Body of pancreas (tissue), 4 donors: ENCODE data around the gene CREB3L2. TPM values are rescaled to one million over a fixed set of nuclear protein-coding genes. Genes with fewer than 3 reads are reported as not detected.

Experiments used
- ATAC-seq: fragments of 150-250 bp; one replicate; pipeline ENCODE4 v1.9.1; 2016
- DNase-seq, 4 donors: peaks; one replicate each; pipeline ENCODE4 v3.0.0-alpha.2; 2019
- H3K27ac ChIP-seq, 4 donors: fragments of 200-600 bp; sonication (generic); 1 replicate in 3 of 4; 2 replicates in 1 of 4; pipeline versions ENCODE4 v1.5.1 to v1.6.1; 2016 to 2019; ENCODE audit warnings: mild to moderate bottlenecking in 1 of 4, mixed read lengths in 1 of 4, moderate library complexity in 1 of 4
- H3K27me3 ChIP-seq, 2 donors: fragments of 200-600 bp; sonication (generic); one replicate each; pipeline ENCODE4 v1.6.0; 2016; ENCODE audit warnings: mild to moderate bottlenecking in 1 of 2
- H3K36me3 ChIP-seq, 2 donors: fragments of 200-600 bp; sonication (generic); replicated peaks in 1 of 2; 2 replicates each; pipeline ENCODE4 v1.5.1; 2016; ENCODE audit warnings: low read depth in 2 of 2; ENCODE audit not compliant: insufficient read depth in 1 of 2
- H3K4me1 ChIP-seq: fragments of 200-600 bp; sonication (generic); one replicate; pipeline ENCODE4 v1.6.0; 2016
- H3K4me3 ChIP-seq, 2 donors: fragments of 200-600 bp; sonication (generic); 1 replicate in 1 of 2; 2 replicates in 1 of 2; pipeline ENCODE4 v1.5.1; 2016 to 2019
- H3K9me3 ChIP-seq, 3 donors: fragments of 200-600 bp; sonication (generic); 1 replicate in 2 of 3; 2 replicates in 1 of 3; pipeline ENCODE4 v1.5.1; 2016
- POLR2A ChIP-seq, 3 donors: fragments of 450-650 bp; IDR thresholded peaks; one replicate each; pipeline ENCODE4 v1.6.1; 2016; ENCODE audit warnings: antibody characterized with exemption in 3 of 3, mild to moderate bottlenecking in 2 of 3
- WGBS, 2 donors: methylation state at CpG; one replicate each; pipeline ENCODE4 v1.1.5; 2017; 5-methylcytosine and 5-hydroxymethylcytosine counted together
- intact Hi-C: fragments of 100-400 bp; cut with DNase I; formaldehyde crosslinking; loops from one replicate; pipeline ENCODE4 v1.15.1; 2023
- total RNA-seq, 2 donors: library from RNA; depleted of rRNA; stranded (reverse); fragments of >200 nt; gene quantifications; one replicate each; pipeline ENCODE4 v1.1.0, GENCODE V29; 2016
- TF ChIP-seq, protein P1 (sequence below), 7 experiments: fragments of 450-650 bp in 4 of 7; fragments of 200-600 bp in 3 of 7; sonication (generic) in 3 of 7; IDR thresholded peaks; one replicate each; pipeline ENCODE4 v1.5.1; 2016 to 2019; ENCODE audit warnings: antibody characterized with exemption in 7 of 7

Gene CREB3L2
- total RNA-seq, 2 donors from 2014 or later, result 21.3 to 28.0 TPM

DNA sequence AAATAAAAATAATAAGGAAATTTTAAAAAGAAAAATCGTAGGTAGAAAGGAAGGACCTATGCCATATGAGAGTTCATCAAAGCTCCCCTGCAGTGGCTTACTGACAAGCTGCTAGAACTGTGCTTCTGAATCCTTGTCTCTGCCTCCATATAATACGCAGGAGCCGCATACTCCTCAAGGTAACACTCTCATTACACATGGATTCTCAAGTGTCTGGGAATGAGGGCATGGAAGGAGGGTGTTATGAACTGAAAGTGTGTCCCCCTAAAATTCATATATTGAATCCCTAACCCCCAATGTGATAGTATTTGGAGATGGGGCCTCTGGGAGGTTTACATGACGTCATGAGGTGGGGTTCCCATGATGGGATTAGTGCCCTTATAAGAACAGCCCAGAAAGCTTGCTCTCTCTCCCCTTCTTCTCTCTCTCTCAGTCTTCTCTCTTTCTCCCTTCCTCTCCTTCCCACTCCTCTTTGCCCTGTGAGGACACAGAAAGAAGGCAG lies 35.2 kb downstream of the CREB3L2 start:
- no peaks in the 10 kb centered on the region for H3K36me3 ChIP-seq
- TF ChIP-seq POLR2A (IDR thresholded peaks at IDR 0.05), result no peak
- TF ChIP-seq, protein P1, sequence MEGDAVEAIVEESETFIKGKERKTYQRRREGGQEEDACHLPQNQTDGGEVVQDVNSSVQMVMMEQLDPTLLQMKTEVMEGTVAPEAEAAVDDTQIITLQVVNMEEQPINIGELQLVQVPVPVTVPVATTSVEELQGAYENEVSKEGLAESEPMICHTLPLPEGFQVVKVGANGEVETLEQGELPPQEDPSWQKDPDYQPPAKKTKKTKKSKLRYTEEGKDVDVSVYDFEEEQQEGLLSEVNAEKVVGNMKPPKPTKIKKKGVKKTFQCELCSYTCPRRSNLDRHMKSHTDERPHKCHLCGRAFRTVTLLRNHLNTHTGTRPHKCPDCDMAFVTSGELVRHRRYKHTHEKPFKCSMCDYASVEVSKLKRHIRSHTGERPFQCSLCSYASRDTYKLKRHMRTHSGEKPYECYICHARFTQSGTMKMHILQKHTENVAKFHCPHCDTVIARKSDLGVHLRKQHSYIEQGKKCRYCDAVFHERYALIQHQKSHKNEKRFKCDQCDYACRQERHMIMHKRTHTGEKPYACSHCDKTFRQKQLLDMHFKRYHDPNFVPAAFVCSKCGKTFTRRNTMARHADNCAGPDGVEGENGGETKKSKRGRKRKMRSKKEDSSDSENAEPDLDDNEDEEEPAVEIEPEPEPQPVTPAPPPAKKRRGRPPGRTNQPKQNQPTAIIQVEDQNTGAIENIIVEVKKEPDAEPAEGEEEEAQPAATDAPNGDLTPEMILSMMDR (IDR thresholded peaks at IDR 0.05), result no peak
- peaks cover 54% of the 10 kb centered on the region for H3K4me1 ChIP-seq
- H3K4me3 ChIP-seq, result no peak overlapping the region
- intact Hi-C loops, result no loop called here
- no peak overlapping the region for H3K27ac ChIP-seq
- 82 to 91% methylated on average over 4 of the region's 4 CpGs for WGBS, 2 donors
- H3K27me3 ChIP-seq, result no peaks in the 10 kb centered on the region
- ATAC-seq (no peak), DNase-seq (no peak)
- H3K9me3 ChIP-seq, result no peaks in the 10 kb centered on the region

- TF ChIP-seq POLR2A (IDR thresholded peaks at IDR 0.05), result no peak
- TF ChIP-seq, protein P1 (IDR thresholded peaks at IDR 0.05), result no peak
- Histone ChIP-seq H3K4me1 (peaks cover 48% of the 10 kb centered on the region), H3K9me3 (no peaks in the 10 kb centered on the region), H3K4me3 (no peak overlapping the region), H3K27me3 (no peaks in the 10 kb centered on the region), H3K36me3 (no peaks in the 10 kb centered on the region), H3K27ac (no peak overlapping the region)
- intact Hi-C loops, result no loop called here
- ATAC-seq (no peak), DNase-seq (no peak)
- 54 to 58% methylated on average over 2 of the region's 2 CpGs for WGBS, 2 donors
These were observed 35.8 kb downstream of the CREB3L2 start for GRCh38 chr7:137965942-137966640.

- Histone ChIP-seq H3K27ac (no peak overlapping the region), H3K4me3 (no peak overlapping the region), H3K36me3 (no peaks in the 10 kb centered on the region), H3K9me3 (no peaks in the 10 kb centered on the region), H3K4me1 (peaks cover 37% of the 10 kb centered on the region), H3K27me3 (no peaks in the 10 kb centered on the region)
- ATAC-seq (no peak), DNase-seq (no peak)
- TF ChIP-seq, protein P1 (IDR thresholded peaks at IDR 0.05), result no peak
- no peak for TF ChIP-seq POLR2A (IDR thresholded peaks at IDR 0.05)
- 83 to 84% methylated on average over 14 of the region's 14 CpGs for WGBS, 2 donors
- intact Hi-C loops, result no loop called here
These were observed 36.9 kb downstream of the CREB3L2 start for GRCh38 chr7:137964824-137965545.

GRCh38 chr7:137962875-137963507 lies 38.9 kb downstream of the CREB3L2 start:
- TF ChIP-seq, protein P1 (IDR thresholded peaks at IDR 0.05), result no peak
- TF ChIP-seq POLR2A (IDR thresholded peaks at IDR 0.05), result no peak
- H3K36me3 ChIP-seq, result no peaks in the 10 kb centered on the region
- no peak overlapping the region for H3K4me3 ChIP-seq
- H3K9me3 ChIP-seq, result no peaks in the 10 kb centered on the region
- no peak overlapping the region for H3K27ac ChIP-seq
- H3K4me1 ChIP-seq, result peaks cover 48% of the 10 kb centered on the region
- no peak for ATAC-seq
- intact Hi-C loops, result no loop called here
- no peak for DNase-seq
- 61 to 64% methylated on average over 7 of the region's 7 CpGs for WGBS, 2 donors
- no peaks in the 10 kb centered on the region for H3K27me3 ChIP-seq
